SK-N-SH (cell line): ENCODE results near the gene RAE1. TPM values are rescaled to one million over a fixed set of nuclear protein-coding genes. Genes with fewer than 3 reads are reported as not detected.
A peak's percentile ranks its signal among the peaks of the same experiment; 100 is the strongest.

ENCODE experiments used
- CTCF ChIA-PET: fragments of 300-600, 350-600 bp; formaldehyde crosslinking; extraction: SDS; loops from one replicate; lab custom pipeline; 2021; lab: Yijun Ruan, JAX
- POLR2A ChIA-PET: fragments of 350-600 bp; sonication (Branson Sonifier 250); formaldehyde crosslinking; extraction: SDS; loops from one replicate; lab custom pipeline; 2020; ENCODE audit warnings: antibody characterized with exemption, inconsistent platforms; lab: Yijun Ruan, JAX
- DNase-seq: peaks from one replicate; pipeline ENCODE4 v3.0.0; 2012
- H2AFZ ChIP-seq: fragments of 200-600 bp; sonication (generic); 2 replicates; pipeline ENCODE4 v1.8.1; 2016; ENCODE audit warnings: antibody characterized with exemption, mild to moderate bottlenecking, low read depth
- H3F3A ChIP-seq: fragments of 200-600 bp; sonication (generic); replicated peaks from 2 replicates; pipeline ENCODE3; 2016; ENCODE audit warnings: antibody characterized with exemption, mild to moderate bottlenecking; ENCODE audit not compliant: insufficient read depth
- H3K27ac ChIP-seq, 2 experiments: fragments of 200-500 bp in 1 of 2; fragments of 200-600 bp in 1 of 2; sonication (Bioruptor generic) in 1 of 2; sonication (generic), shearing (Covaris generic) in 1 of 2; 2 replicates each; pipeline versions ENCODE4 v1.5.1 to v1.6.1; 2014 to 2016; ENCODE audit warnings: low read depth in 2 of 2, inconsistent platforms in 1 of 2, low read length in 1 of 2, mild to moderate bottlenecking in 1 of 2, mixed read lengths in 1 of 2
- H3K27me3 ChIP-seq: fragments of 200-600 bp; sonication (generic), shearing (Covaris generic); 2 replicates; pipeline ENCODE4 v1.6.1; 2016; ENCODE audit warnings: mixed run types; ENCODE audit not compliant: insufficient read depth
- H3K36me3 ChIP-seq, 2 experiments: fragments of 200-500 bp in 1 of 2; fragments of 200-600 bp in 1 of 2; sonication (Bioruptor generic) in 1 of 2; sonication (generic) in 1 of 2; replicated peaks in 1 of 2; 2 replicates each; pipeline versions ENCODE3 to v1.5.1; 2014 to 2016; ENCODE audit warnings: low read length in 1 of 2, mild to moderate bottlenecking in 1 of 2; ENCODE audit not compliant: insufficient read depth in 2 of 2, control insufficient read depth in 1 of 2
- H3K4me1 ChIP-seq, 2 experiments: fragments of 200-500 bp in 1 of 2; fragments of 200-600 bp in 1 of 2; sonication (Bioruptor generic) in 1 of 2; sonication (generic), shearing (Covaris generic) in 1 of 2; 2 replicates each; pipeline versions ENCODE4 v1.5.1 to v1.6.1; 2014 to 2016; ENCODE audit warnings: low read depth in 1 of 2, low read length in 1 of 2, mixed run types in 1 of 2; ENCODE audit not compliant: insufficient read depth in 2 of 2, control insufficient read depth in 1 of 2
- H3K4me2 ChIP-seq: fragments of 200-600 bp; sonication (generic), shearing (Covaris generic); 2 replicates; pipeline ENCODE4 v1.6.1; 2017; ENCODE audit warnings: mixed run types
- H3K4me3 ChIP-seq, 2 experiments: fragments of 200-500 bp in 1 of 2; fragments of 200-600 bp in 1 of 2; sonication (Bioruptor generic) in 1 of 2; sonication (generic), shearing (Covaris generic) in 1 of 2; 2 replicates each; pipeline versions ENCODE4 v1.5.1 to v1.8.1; 2014 to 2016; ENCODE audit warnings: low read depth in 2 of 2, inconsistent platforms in 1 of 2, low read length in 1 of 2, mild to moderate bottlenecking in 1 of 2, mixed read lengths in 1 of 2, moderate library complexity in 1 of 2
- H3K79me2 ChIP-seq: fragments of 200-600 bp; sonication (generic); 2 replicates; pipeline ENCODE4 v1.8.1; 2017; ENCODE audit warnings: mild to moderate bottlenecking; ENCODE audit not compliant: insufficient read depth
- H3K9ac ChIP-seq: fragments of 200-600 bp; sonication (generic); 2 replicates; pipeline ENCODE4 v1.6.1; 2017; ENCODE audit warnings: mixed run types
- H3K9me2 ChIP-seq: fragments of 200-600 bp; sonication (generic); 2 replicates; pipeline ENCODE4 v1.6.1; 2017; ENCODE audit warnings: mixed run types
- H3K9me3 ChIP-seq: fragments of 200-600 bp; sonication (generic); 2 replicates; pipeline ENCODE4 v1.6.1; 2017; ENCODE audit warnings: mixed run types, mild to moderate bottlenecking, moderate library complexity
- H4K20me1 ChIP-seq: fragments of 200-600 bp; sonication (generic); 2 replicates; pipeline ENCODE4 v1.6.1; 2017; ENCODE audit warnings: mild to moderate bottlenecking, mixed run types; ENCODE audit not compliant: insufficient read depth
- CTCF ChIP-seq: fragments of 200-600 bp; sonication (generic); IDR thresholded peaks from 2 replicates; pipeline ENCODE4 v1.6.1; 2017; ENCODE audit warnings: antibody characterized with exemption, mild to moderate bottlenecking, moderate library complexity
- EP300 ChIP-seq, 2 experiments: IDR thresholded peaks; 2 replicates each; pipeline versions ENCODE4 v1.4.0 to v1.6.1; 2012; ENCODE audit warnings: borderline replicate concordance in 1 of 2, low read depth in 1 of 2, low read length in 1 of 2
- FOSL2 ChIP-seq: IDR thresholded peaks from 2 replicates; pipeline ENCODE4 v1.4.0; 2012; ENCODE audit warnings: low read depth, mild to moderate bottlenecking, moderate library complexity, borderline replicate concordance
- FOXJ3 ChIP-seq: sonication (generic); formaldehyde crosslinking; IDR thresholded peaks from 2 replicates; pipeline ENCODE4 v1.5.1; 2020; ENCODE audit warnings: mild to moderate bottlenecking, missing genetic modification reagents
- GABPA ChIP-seq: IDR thresholded peaks from 2 replicates; pipeline ENCODE4 v1.4.0; 2012; ENCODE audit warnings: low read depth, mild to moderate bottlenecking
- GATA2 ChIP-seq: sonication (generic); formaldehyde crosslinking; IDR thresholded peaks from 2 replicates; pipeline ENCODE4 v1.5.0; 2020; ENCODE audit warnings: mild to moderate bottlenecking, missing genetic modification reagents
- PBX3 ChIP-seq: IDR thresholded peaks from 2 replicates; pipeline ENCODE4; 2012
- RAD21 ChIP-seq: IDR thresholded peaks from 2 replicates; pipeline ENCODE4 v1.6.1; 2012; ENCODE audit warnings: mild to moderate bottlenecking, low read length
- SMC3 ChIP-seq: IDR thresholded peaks from 2 replicates; pipeline ENCODE4 v1.6.1; 2012; ENCODE audit warnings: low read depth, low read length, improper control_type of control experiment
- TCF12 ChIP-seq: IDR thresholded peaks from 2 replicates; pipeline ENCODE4 v1.4.0; 2012
- ZBTB33 ChIP-seq: IDR thresholded peaks from 2 replicates; pipeline ENCODE4 v1.4.0; 2012; ENCODE audit warnings: low read depth, borderline replicate concordance
- WGBS: methylation state at CpG from one replicate; pipeline ENCODE4 v1.1.6; 2017; ENCODE audit warnings: low lambda C conversion rate; 5-methylcytosine and 5-hydroxymethylcytosine counted together
- polyA plus RNA-seq, 3 experiments: library from polyadenylated mRNA; depleted of rRNA; stranded (reverse); fragments of >200 nt; gene quantifications; 2 replicates each; pipeline ENCODE4 v1.2.3, GENCODE V29; 2012

The RAE1 gene
- polyA plus RNA-seq, 1 of the 3 experiments (the other 2 are of a cell fraction): 82.4 TPM

GRCh38 chr20:57342829-57343228, 8.2 kb upstream of the RAE1 start:
- Histone ChIP-seq H3F3A (peaks cover 3% of the 10 kb centered on the region), H2AFZ (no peak overlapping the region), H3K9ac (no peak overlapping the region), H4K20me1 (no peaks in the 10 kb centered on the region), H3K9me3 (no peaks in the 10 kb centered on the region), H3K9me2 (no peaks in the 10 kb centered on the region), H3K4me3 (no peak overlapping the region), H3K27me3 (peaks cover 10% of the 10 kb centered on the region; the same call in 1 of the 2 replicates), H3K4me1 (no peaks in the 10 kb centered on the region)
- WGBS: 12% methylated on average over 2 of the region's 2 CpGs
- TF ChIP-seq FOXJ3 (CRISPR knock-in tag) (no peak), FOSL2 (no peak), EP300 (IDR thresholded peaks at IDR 0.05; ENCODE audit: borderline replicate concordance in 1 of 2, low read depth in 1 of 2, low read length in 1 of 2) (no peak), ZBTB33 (no peak), GABPA (no peak), PBX3 (peak; percentile 46; the same call in 1 of the 2 replicates), TCF12 (peak; percentile 12; the same call in 1 of the 2 replicates)
- TF ChIP-seq, all 33 proteins: peak for 2
- ChIA-PET POLR2A (no interaction called here), CTCF (interaction anchor here (0.8 to 11.2 kb wide), 6 partner anchors 10 to 792 kb away, joined by 3 to 187 read pairs (median 6); partner anchors contain the start of gene SPO11)
- Histone ChIP-seq H3K79me2 (no peaks in the 10 kb centered on the region), H3K27ac (no peak overlapping the region), H3K4me2 (no peak overlapping the region), H3K36me3 (no peaks in the 10 kb centered on the region)
- no peak for DNase-seq

- DNase-seq: peak; percentile 65
- no peak overlapping the region for H3K9ac ChIP-seq
- peak overlapping the region in 1 of 2 experiments; percentile 24; a peak in 1 of 4 replicates for H3K4me3 ChIP-seq
- H3K36me3 ChIP-seq: no peaks in the 10 kb centered on the region
- H2AFZ ChIP-seq: no peak overlapping the region
- WGBS: under 1% methylated on average over 4 of the region's 4 CpGs
- ChIA-PET CTCF (interaction anchor here (0.6 to 11.2 kb wide), 47 partner anchors 9 to 352 kb away, joined by 3 to 187 read pairs (median 4); partner anchors contain the start of genes RBM38 and SPO11), POLR2A (no interaction called here)
- TF ChIP-seq CTCF (peak; percentile 89), GATA2 (CRISPR knock-in tag) (no peak), RAD21 (peak; percentile 95), SMC3 (peak; percentile 83)
- H3F3A ChIP-seq: peaks cover 17% of the 10 kb centered on the region
- no peak overlapping the region for H3K27ac ChIP-seq
- H3K4me2 ChIP-seq: no peak overlapping the region
- no peaks in the 10 kb centered on the region for H3K9me3 ChIP-seq
- H3K4me1 ChIP-seq: no peaks in the 10 kb centered on the region; a peak in 1 of 4 replicates
- H3K79me2 ChIP-seq: peaks cover 4% of the 10 kb centered on the region
- no peaks in the 10 kb centered on the region; the same call in 1 of the 2 replicates for H3K27me3 ChIP-seq
- H4K20me1 ChIP-seq: no peaks in the 10 kb centered on the region
- no peaks in the 10 kb centered on the region for H3K9me2 ChIP-seq
Observed at GRCh38 chr20:57346477-57346876, 4.6 kb upstream of the RAE1 start.
